HG03558 (cell line): ENCODE results near the gene MIXL1.
"Not testable (repeated sequence)": the region's sequence is repeated elsewhere in the genome, so short reads cannot be mapped to it uniquely, and the experiment has no call there.

ENCODE experiments used
- ATAC-seq: cut with Tn5 transposase; IDR thresholded peaks from one replicate; pipeline ENCODE4 v1.9.1; 2021; ENCODE audit warnings: moderate number of reproducible peaks; ENCODE audit not compliant: unreplicated experiment; ENCODE audit errors: extremely low read depth

MIXL1 gene

DNA sequence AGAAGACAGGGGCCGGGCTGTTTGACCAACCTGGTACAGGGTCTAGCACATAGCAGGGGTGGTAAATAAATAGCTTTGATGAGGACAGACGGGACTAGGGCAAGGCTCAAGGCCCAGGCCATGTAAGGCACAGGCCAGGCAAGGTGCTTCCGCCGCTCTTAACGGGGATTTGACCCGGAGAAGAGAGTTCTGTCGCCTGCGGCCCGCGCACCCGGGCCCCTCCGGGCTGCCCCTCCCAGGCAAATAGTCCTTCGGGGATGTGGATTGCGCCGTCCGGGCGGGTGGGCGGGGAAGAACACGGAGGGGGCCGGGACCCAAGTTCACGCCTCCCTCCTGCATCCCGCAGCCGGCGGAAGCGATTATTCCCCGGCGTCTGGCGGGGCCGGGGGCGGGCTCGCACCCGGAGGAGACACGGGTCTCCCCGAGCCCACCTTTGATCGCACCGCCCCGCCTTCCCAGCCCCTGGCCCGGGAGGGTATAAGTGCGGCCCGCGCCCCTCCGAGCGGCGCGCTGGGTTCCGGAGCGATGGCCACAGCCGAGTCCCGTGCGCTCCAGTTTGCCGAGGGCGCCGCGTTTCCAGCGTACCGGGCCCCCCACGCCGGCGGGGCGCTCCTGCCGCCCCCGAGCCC, at the start of gene MIXL1:
MIXL1 (plus strand) TSS at position 508 of the 629 bp plus-strand sequence; CDS start at position 526, 18 bp downstream.
- no peak for ATAC-seq

DNA sequence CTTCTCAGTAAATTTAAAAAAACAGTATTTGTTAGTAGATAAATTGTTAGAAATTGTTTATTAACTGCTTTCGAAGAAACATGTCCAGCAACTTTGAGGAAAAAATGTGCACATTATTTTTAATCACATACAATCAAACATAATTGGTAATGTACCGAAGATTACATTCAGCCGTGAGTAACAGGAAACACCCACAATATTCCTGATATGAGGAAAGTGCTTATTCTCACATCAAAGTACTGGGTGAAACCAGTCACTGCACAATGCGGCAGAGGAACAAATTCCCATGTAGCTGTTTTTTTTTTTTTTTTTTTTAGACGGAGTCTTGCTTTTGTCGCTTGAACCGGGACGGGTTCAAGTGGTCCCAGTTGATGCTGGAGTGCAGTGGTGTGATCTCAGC, 46.6 kb upstream of the MIXL1 start:
- no peak for ATAC-seq

- ATAC-seq: no peak
These were observed 41.3 kb upstream of the MIXL1 start for GRCh38 chr1:226181996-226182714.

DNA sequence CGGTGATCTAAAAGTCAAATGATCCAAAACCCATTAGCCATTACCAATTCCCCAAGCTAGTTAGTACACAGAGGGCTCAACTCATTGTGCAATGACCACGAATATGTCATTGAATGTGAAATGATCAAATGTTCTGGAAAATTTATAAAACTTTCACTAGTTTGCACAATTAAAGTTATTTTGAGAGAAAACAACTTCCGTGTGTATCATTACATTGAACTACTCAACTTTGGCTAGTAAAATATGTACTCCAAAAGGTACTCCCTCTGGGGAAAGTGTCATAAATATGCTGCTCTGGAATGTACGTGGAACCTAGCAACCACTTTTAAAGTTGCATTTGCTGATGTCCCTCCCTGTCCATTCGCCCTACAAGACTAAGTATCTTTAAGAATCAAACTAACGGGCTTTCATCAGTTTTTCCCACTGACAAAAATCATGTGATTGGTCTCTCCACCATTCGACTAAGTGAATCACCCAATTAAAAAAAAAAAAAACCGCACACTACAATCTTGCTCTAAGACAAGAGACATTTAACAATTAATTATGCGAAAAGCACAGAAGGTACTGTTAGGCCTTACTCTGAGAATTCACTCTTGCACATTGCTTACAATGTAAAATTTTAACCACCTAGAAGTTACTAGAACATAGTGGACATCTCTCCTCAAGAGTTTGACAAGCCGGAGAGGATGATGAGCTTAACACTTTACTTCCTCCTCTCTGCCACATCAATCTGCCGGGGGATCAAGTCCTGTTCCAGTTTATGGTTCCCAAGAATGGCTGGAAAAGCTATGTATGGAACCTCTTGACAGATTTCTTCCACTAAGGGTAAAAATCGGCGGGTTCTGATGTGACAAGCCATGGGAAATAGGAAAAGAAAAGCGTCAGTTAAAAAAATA, 38.1 kb upstream of the MIXL1 start:
- no peak for ATAC-seq

DNA sequence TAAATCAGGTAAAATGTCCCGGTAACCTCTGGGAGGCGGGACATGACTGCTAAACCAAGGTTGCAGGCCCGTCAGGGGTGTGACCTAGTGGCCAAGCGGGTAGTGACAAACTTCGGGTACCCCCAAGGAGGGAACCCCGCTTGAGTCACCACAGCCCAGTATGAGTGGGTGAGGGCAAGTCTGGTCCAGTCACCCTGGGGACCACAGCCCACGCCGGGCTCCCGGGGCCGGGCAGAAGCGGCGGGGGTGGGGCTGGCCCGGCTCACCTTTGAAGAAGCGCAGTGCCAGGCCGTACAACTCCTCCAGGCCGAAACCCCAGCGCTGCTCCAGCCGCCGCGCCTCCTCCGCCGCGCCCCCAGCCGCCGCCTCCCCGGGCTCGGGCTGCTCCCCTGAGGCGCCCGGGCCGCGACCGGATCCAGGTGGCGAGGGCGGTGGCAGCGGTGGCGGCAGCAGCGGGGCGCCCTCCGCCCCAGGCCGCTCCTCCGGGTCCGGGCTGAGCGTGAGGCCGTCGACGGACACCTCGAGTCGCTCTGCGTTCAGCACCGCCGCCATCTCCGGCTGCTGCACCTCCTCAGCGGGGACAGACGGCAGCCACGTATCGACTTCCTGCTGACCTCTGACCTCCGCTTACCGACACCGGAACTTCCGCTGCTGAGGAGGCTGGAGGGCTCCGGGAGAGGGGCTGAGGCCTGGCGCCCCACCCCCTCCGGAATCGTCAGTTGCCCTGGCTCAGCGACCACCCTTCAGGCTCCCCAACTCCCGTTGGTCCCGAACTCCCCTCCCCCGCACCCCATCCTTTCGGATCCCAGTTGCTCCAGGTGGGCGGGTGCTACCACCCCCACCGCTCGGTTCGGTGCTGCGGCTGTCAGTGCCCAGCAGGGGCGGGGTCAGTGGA, 37.1 kb upstream of the MIXL1 start, which contains the start of gene ACBD3:
ACBD3 (minus strand) TSS at position 618 of the 895 bp plus-strand sequence; CDS start at position 552, 66 bp downstream.
- peak; percentile 82 for ATAC-seq

DNA sequence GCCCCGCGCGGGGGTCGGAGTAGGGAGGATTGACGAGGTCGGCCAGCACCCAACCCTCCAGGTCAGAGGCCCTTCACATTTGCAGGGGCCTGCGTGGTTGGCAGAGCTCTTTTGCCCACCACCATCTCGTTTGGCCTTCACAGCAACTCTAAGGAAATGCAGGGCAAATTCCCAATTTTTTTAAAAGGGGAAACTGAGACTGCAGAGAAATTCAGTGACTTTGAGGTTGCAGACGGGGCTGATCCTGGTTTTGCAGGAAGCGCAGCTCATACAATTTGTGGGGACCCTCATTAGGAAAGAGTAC, 36.5 kb upstream of the MIXL1 start:
- no peak for ATAC-seq

GRCh38 chr1:226187380-226187779, 36.1 kb upstream of the MIXL1 start:
- no peak for ATAC-seq

GRCh38 chr1:226195144-226195543, 28.3 kb upstream of the MIXL1 start:
- ATAC-seq: no peak

GRCh38 chr1:226199971-226200370, 23.5 kb upstream of the MIXL1 start:
- ATAC-seq: no peak

- no peak for ATAC-seq
These were observed 22.4 kb upstream of the MIXL1 start for GRCh38 chr1:226201029-226201593.

- ATAC-seq: no peak
These were observed 21.2 kb upstream of the MIXL1 start for GRCh38 chr1:226202246-226202645.

- not testable (repeated sequence) for ATAC-seq
These were observed 20.8 kb upstream of the MIXL1 start for GRCh38 chr1:226202666-226203065.

DNA sequence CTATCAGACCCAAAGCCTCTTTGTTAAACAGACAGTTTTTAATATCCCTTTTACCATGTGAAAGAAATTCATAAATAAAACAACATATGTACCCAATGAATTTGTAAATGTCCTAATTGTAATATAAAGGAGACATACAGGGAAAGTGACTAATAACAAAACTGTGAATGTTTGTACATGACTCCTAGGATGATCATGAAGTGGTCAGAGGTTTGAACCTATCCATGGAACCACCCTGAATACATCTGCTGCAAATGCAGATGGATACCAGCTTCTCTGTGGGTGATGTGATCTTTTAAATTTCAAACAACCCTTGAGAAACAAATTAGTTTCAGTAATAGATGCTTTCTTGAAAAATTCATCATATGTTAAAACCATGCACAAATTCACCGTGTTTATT, 20.2 kb upstream of the MIXL1 start:
- no peak for ATAC-seq

GRCh38 chr1:226203655-226204054, 19.8 kb upstream of the MIXL1 start:
- ATAC-seq: no peak

GRCh38 chr1:226204198-226204597, 19.3 kb upstream of the MIXL1 start:
- no peak for ATAC-seq

DNA sequence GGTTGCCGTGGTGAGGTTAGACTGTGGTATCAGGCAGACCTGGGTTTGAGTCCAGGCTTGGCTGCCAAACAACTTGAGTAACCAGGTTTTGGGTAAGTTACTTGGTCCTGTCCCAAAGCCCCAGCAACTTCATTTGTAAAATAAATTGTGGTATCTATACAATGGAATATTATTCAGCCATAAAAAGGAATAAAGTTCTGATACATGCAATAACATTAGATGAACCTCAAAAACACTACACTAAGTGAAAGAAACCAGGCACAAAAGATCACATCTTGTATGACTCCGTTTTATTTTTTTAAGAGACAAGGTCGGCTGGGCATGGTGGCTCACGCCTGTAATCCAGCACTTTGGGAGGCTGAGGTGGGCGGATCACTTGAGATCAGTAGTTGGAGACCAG, 16.4 kb upstream of the MIXL1 start:
- ATAC-seq: no peak

- ATAC-seq: no peak
These were observed 14.0 kb upstream of the MIXL1 start for GRCh38 chr1:226209307-226210059.

GRCh38 chr1:226210571-226211176, 12.8 kb upstream of the MIXL1 start:
- no peak for ATAC-seq
